Tibial artery (tissue), 4 donors: ENCODE data around the gene EPDR1.
A peak's percentile ranks its signal among the peaks of the same experiment; 100 is the strongest.

Source experiments
- DNase-seq, 2 donors: peaks; one replicate each; pipeline ENCODE4 v3.0.0-alpha.2; 2019
- H3K27ac ChIP-seq, 2 donors: fragments of 200-600 bp; sonication (generic) in 1 of 2; 1 replicate in 1 of 2; 2 replicates in 1 of 2; pipeline ENCODE4 v1.5.1; 2018 to 2019; ENCODE audit warnings: mild to moderate bottlenecking in 1 of 2
- H3K27me3 ChIP-seq, 2 donors: fragments of 200-600 bp; sonication (generic) in 1 of 2; one replicate each; pipeline versions ENCODE4 v1.5.1 to v1.6.0; 2016 to 2019
- H3K36me3 ChIP-seq, 3 donors: fragments of 200-600 bp; sonication (generic) in 2 of 3; one replicate each; pipeline ENCODE4 v1.5.1; 2016 to 2019; ENCODE audit warnings: mild to moderate bottlenecking in 2 of 3
- H3K4me1 ChIP-seq, 4 donors: fragments of 200-600 bp; sonication (generic) in 2 of 4; 1 replicate in 3 of 4; 2 replicates in 1 of 4; pipeline ENCODE4 v1.5.1; 2016 to 2019
- H3K4me3 ChIP-seq, 2 donors: fragments of 200-600 bp; sonication (generic) in 1 of 2; 1 replicate in 1 of 2; 2 replicates in 1 of 2; pipeline ENCODE4 v1.5.1; 2018 to 2019; ENCODE audit warnings: mild to moderate bottlenecking in 2 of 2
- H3K9me3 ChIP-seq, 3 donors: fragments of 200-600 bp; sonication (generic) in 1 of 3; one replicate each; pipeline ENCODE4 v1.5.1; 2016 to 2019
- CTCF ChIP-seq, 2 experiments: fragments of 200-600 bp in 1 of 2; fragments of 450-650 bp in 1 of 2; IDR thresholded peaks; one replicate each; pipeline ENCODE4 v1.5.1; 2017 to 2019; ENCODE audit warnings: antibody characterized with exemption in 2 of 2, mild to moderate bottlenecking in 1 of 2, moderate library complexity in 1 of 2
- intact Hi-C: fragments of 100-400 bp; cut with DNase I; formaldehyde crosslinking; loops from one replicate; pipeline ENCODE4 v1.15.0; 2023; ENCODE audit warnings: low total_unique reads

The EPDR1 gene

DNA sequence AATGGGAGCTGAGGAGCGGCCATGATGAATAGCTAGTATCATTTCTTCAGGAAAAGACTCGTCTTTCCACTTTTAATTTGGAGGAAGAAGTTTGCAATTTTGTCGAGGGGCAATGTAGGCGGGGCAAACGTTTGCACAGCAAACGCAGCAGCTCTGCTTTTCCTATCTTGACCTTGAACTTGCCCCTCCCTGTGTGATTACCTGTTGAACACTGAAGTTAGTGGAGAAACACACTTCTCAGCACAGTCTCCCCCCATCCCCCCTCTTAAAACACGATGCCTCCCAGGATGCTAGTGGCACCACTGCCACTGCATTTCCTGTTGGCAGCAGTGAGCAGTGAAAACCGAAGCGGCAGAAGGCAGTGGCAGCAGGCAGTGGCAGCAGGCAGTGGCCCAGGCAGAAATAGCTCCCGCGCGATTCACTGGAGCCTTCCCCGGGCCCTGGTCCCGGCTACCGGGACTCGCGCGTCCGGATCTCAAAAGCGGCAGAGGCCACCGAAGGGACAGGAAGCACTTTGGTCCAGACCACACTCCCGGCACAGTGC is at the start of gene EPDR1:
EPDR1 (plus strand) TSS at position 336 of the 544 bp plus-strand sequence. CDS start 300 bp downstream, outside the sequence.
- peak; percentile 29 to 45 for TF ChIP-seq CTCF (IDR thresholded peaks at IDR 0.05)
- intact Hi-C loops = no loop called here
- H3K4me1 ChIP-seq = peaks cover 0 to 51% (median 29%) of the 10 kb centered on the region in 4 donors
- peak within 1 kb of the TSS; percentile 81 to 96 for H3K4me3 ChIP-seq
- H3K36me3 ChIP-seq = no peaks in the 10 kb centered on the region
- no peaks in the 10 kb centered on the region for H3K27me3 ChIP-seq
- peaks cover 0 to 5% (median 3%) of the 10 kb centered on the region in 3 donors for H3K9me3 ChIP-seq
- DNase-seq = peak; percentile 44 to 83
- H3K27ac ChIP-seq = peak within 1 kb of the TSS; percentile 91 to 94

- intact Hi-C loops = no loop called here
- TF ChIP-seq CTCF (IDR thresholded peaks at IDR 0.05) = no peak
- no peaks in the 10 kb centered on the region for H3K4me1 ChIP-seq
- H3K36me3 ChIP-seq = no peaks in the 10 kb centered on the region
- H3K4me3 ChIP-seq = no peak overlapping the region
- H3K27me3 ChIP-seq = no peaks in the 10 kb centered on the region
- H3K27ac ChIP-seq = no peak overlapping the region
- no peaks in the 10 kb centered on the region for H3K9me3 ChIP-seq
- no peak for DNase-seq
Observed at GRCh38 chr7:37882086-37882485, 38.4 kb upstream of the EPDR1 start.

- no peaks in the 10 kb centered on the region for H3K36me3 ChIP-seq
- no peaks in the 10 kb centered on the region for H3K27me3 ChIP-seq
- DNase-seq = no peak
- no peaks in the 10 kb centered on the region for H3K4me1 ChIP-seq
- intact Hi-C loops = no loop called here
- no peak overlapping the region for H3K27ac ChIP-seq
- no peaks in the 10 kb centered on the region for H3K9me3 ChIP-seq
- no peak overlapping the region for H3K4me3 ChIP-seq
- TF ChIP-seq CTCF (IDR thresholded peaks at IDR 0.05) = no peak
Observed at GRCh38 chr7:37893359-37893758, 27.1 kb upstream of the EPDR1 start.

GRCh38 chr7:37894671-37895070 is 25.8 kb upstream of the EPDR1 start:
- TF ChIP-seq CTCF (IDR thresholded peaks at IDR 0.05) = no peak

DNA sequence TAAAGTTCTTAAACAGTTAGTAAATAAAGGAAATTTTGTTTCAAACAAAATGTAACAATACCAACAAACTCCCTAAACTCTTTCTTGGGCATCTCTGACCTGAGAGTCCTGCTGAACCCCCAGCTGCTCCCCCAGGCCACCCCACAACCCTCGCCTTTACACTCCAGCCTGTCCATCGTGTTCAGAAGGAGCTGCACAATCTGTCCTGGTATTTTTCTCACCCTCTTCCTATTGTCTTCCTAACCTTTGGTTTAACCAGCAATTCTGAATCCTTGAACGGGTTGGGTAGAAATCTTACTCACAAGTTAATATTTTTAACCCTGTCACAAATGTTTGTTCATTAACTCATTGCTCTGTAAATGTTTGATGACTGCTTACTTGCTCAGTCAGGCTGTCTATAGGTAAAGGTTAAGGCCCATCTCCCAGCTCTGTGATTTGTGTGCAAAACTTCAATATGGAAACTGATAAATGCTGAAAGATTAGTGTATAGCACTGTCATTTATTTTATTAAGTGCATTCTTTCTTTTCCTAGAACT is 20.7 kb upstream of the EPDR1 start:
- Histone ChIP-seq H3K4me1 (peaks cover 0 to 10% (median 7%) of the 10 kb centered on the region in 4 donors), H3K36me3 (no peaks in the 10 kb centered on the region), H3K9me3 (no peaks in the 10 kb centered on the region), H3K27me3 (no peaks in the 10 kb centered on the region), H3K4me3 (no peak overlapping the region), H3K27ac (no peak overlapping the region)
- DNase-seq = no peak
- intact Hi-C loops = loop anchor here (5.0 kb wide), 2 partner anchors 208 to 323 kb away; no protein-coding TSS in a partner anchor
- TF ChIP-seq CTCF (IDR thresholded peaks at IDR 0.05) = no peak

More at GRCh38 chr7:37894671-37895070, 25.8 kb upstream of the EPDR1 start:
- intact Hi-C loops = no loop called here
- no peak for DNase-seq
- Histone ChIP-seq H3K4me3 (no peak overlapping the region), H3K9me3 (no peaks in the 10 kb centered on the region), H3K36me3 (no peaks in the 10 kb centered on the region), H3K27ac (no peak overlapping the region), H3K27me3 (no peaks in the 10 kb centered on the region), H3K4me1 (no peaks in the 10 kb centered on the region)
